Upper lobe of right lung (tissue), 1 donor: ENCODE data around the gene PRSS27. TPM values are rescaled to one million over a fixed set of nuclear protein-coding genes. Genes with fewer than 3 reads are reported as not detected.

ENCODE experiments used
- ATAC-seq: fragments of 200-7000 bp; cut with Tn5 transposase; one replicate; pipeline ENCODE4 v1.9.1; 2020; ENCODE audit warnings: mild to moderate bottlenecking, moderate library complexity
- DNase-seq: peaks from one replicate; pipeline ENCODE4 v3.0.0-alpha.2; 2020
- H3K27ac ChIP-seq: fragments of 200-600 bp; one replicate; pipeline ENCODE4 v1.8.0; 2022
- H3K27me3 ChIP-seq: fragments of 200-600 bp; one replicate; pipeline ENCODE4 v1.8.0; 2022; ENCODE audit warnings: mild to moderate bottlenecking
- H3K36me3 ChIP-seq: fragments of 200-600 bp; one replicate; pipeline ENCODE4 v1.8.0; 2022
- H3K4me1 ChIP-seq: fragments of 200-600 bp; one replicate; pipeline ENCODE4 v1.8.0; 2022
- H3K4me3 ChIP-seq: fragments of 200-600 bp; one replicate; pipeline ENCODE4 v1.8.0; 2022; ENCODE audit warnings: mild to moderate bottlenecking
- H3K9me3 ChIP-seq: fragments of 200-600 bp; one replicate; pipeline ENCODE4 v1.8.0; 2022
- CTCF ChIP-seq: fragments of 200-600 bp; IDR thresholded peaks from one replicate; pipeline ENCODE4 v1.8.0; 2022; ENCODE audit warnings: antibody characterized with exemption
- intact Hi-C: fragments of 100-400 bp; cut with DNase I; formaldehyde crosslinking; loops from one replicate; pipeline ENCODE4 v1.11.0; 2022
- total RNA-seq: library from RNA; stranded (reverse); fragmentation: NEBNext Ultra II Directional; extraction: Animal tissue kit (Norgen Biotek cat#: 25700); gene quantifications from one replicate; pipeline ENCODE4 v1.2.1, GENCODE V29; 2021
- donor health status: DM: no; HTN: yes; CAD: no; lungs with severe emphysema.

PRSS27 gene
- total RNA-seq, 1 donor from 2014 or later, result 0.81 TPM

- Histone ChIP-seq H3K27ac (no peak overlapping the region), H3K9me3 (no peaks in the 10 kb centered on the region), H3K36me3 (peaks cover 42% of the 10 kb centered on the region), H3K4me3 (no peak overlapping the region), H3K27me3 (no peaks in the 10 kb centered on the region), H3K4me1 (no peaks in the 10 kb centered on the region)
- intact Hi-C loops, result no loop called here
- ATAC-seq (no peak), DNase-seq (no peak)
- TF ChIP-seq CTCF, result no peak
Observed at GRCh38 chr16:2709588-2709984, 10.4 kb downstream of the PRSS27 start.

GRCh38 chr16:2708955-2709587 lies 11.0 kb downstream of the PRSS27 start:
- Histone ChIP-seq H3K27me3 (no peaks in the 10 kb centered on the region), H3K4me3 (no peak overlapping the region), H3K4me1 (no peaks in the 10 kb centered on the region), H3K36me3 (peaks cover 42% of the 10 kb centered on the region), H3K27ac (no peak overlapping the region), H3K9me3 (no peaks in the 10 kb centered on the region)
- DNase-seq (no peak), ATAC-seq (no peak)
- intact Hi-C loops, result no loop called here
- no peak for TF ChIP-seq CTCF

- H3K27me3 ChIP-seq, result no peaks in the 10 kb centered on the region
- ATAC-seq (no peak), DNase-seq (no peak)
- H3K27ac ChIP-seq, result no peak overlapping the region
- H3K4me3 ChIP-seq, result no peak overlapping the region
- H3K4me1 ChIP-seq, result no peaks in the 10 kb centered on the region
- TF ChIP-seq CTCF, result no peak
- peaks cover 43% of the 10 kb centered on the region for H3K36me3 ChIP-seq
- H3K9me3 ChIP-seq, result no peaks in the 10 kb centered on the region
- intact Hi-C loops, result no loop called here
Observed at GRCh38 chr16:2708290-2708639, 11.8 kb downstream of the PRSS27 start.

GRCh38 chr16:2707368-2708289 lies 12.4 kb downstream of the PRSS27 start:
- H3K27ac ChIP-seq, result no peak overlapping the region
- peaks cover 50% of the 10 kb centered on the region for H3K36me3 ChIP-seq
- no peak overlapping the region for H3K4me3 ChIP-seq
- H3K27me3 ChIP-seq, result no peaks in the 10 kb centered on the region
- no peaks in the 10 kb centered on the region for H3K9me3 ChIP-seq
- no peaks in the 10 kb centered on the region for H3K4me1 ChIP-seq
- DNase-seq, result no peak
- ATAC-seq, result no peak
- intact Hi-C loops, result no loop called here
- TF ChIP-seq CTCF, result no peak

- Histone ChIP-seq H3K27ac (no peak overlapping the region), H3K27me3 (no peaks in the 10 kb centered on the region), H3K36me3 (peaks cover 57% of the 10 kb centered on the region), H3K4me3 (no peak overlapping the region), H3K9me3 (no peaks in the 10 kb centered on the region), H3K4me1 (no peaks in the 10 kb centered on the region)
- intact Hi-C loops, result no loop called here
- ATAC-seq (no peak), DNase-seq (no peak)
- TF ChIP-seq CTCF, result no peak
Observed at GRCh38 chr16:2706611-2707311, 13.3 kb downstream of the PRSS27 start.
